GM23248 (cell line): Measurements from ENCODE around the gene GAGE10. TPM values are rescaled to one million over a fixed set of nuclear protein-coding genes. Genes with fewer than 3 reads are reported as not detected.
"Not testable (repeated sequence)": the region's sequence is repeated elsewhere in the genome, so short reads cannot be mapped to it uniquely, and the experiment has no call there.

Source experiments
- DNase-seq: peaks from one replicate; pipeline ENCODE4 v3.0.0-alpha.2; 2015
- H2AFZ ChIP-seq: fragments of 200-600 bp; sonication (generic); 2 replicates; pipeline ENCODE4 v1.6.1; 2016; ENCODE audit warnings: antibody characterized with exemption
- H3F3A ChIP-seq: fragments of 200-600 bp; sonication (generic); 2 replicates; pipeline ENCODE4 v1.6.1; 2016; ENCODE audit warnings: mild to moderate bottlenecking, antibody characterized with exemption, mixed run types; ENCODE audit not compliant: insufficient read depth
- H3K27ac ChIP-seq: fragments of 200-600 bp; sonication (generic); 2 replicates; pipeline ENCODE4 v1.5.1; 2016; ENCODE audit warnings: mild to moderate bottlenecking
- H3K27me3 ChIP-seq: fragments of 200-600 bp; sonication (generic); replicated peaks from 2 replicates; pipeline ENCODE4 v1.6.1; 2016; ENCODE audit warnings: mild to moderate bottlenecking; ENCODE audit not compliant: insufficient read depth
- H3K36me3 ChIP-seq: fragments of 200-600 bp; sonication (generic); 2 replicates; pipeline ENCODE4 v1.6.1; 2016; ENCODE audit warnings: low read depth, mild to moderate bottlenecking
- H3K4me1 ChIP-seq: fragments of 200-600 bp; sonication (generic); 2 replicates; pipeline ENCODE4 v1.6.1; 2016; ENCODE audit warnings: mild to moderate bottlenecking; ENCODE audit not compliant: insufficient read depth
- H3K4me2 ChIP-seq: fragments of 200-600 bp; sonication (generic); one replicate; pipeline ENCODE4 v1.6.1; 2016; ENCODE audit warnings: mild to moderate bottlenecking; ENCODE audit not compliant: unreplicated experiment
- H3K4me3 ChIP-seq: fragments of 200-600 bp; sonication (generic); 2 replicates; pipeline ENCODE4 v1.5.1; 2016; ENCODE audit warnings: mild to moderate bottlenecking
- H3K79me2 ChIP-seq: fragments of 200-600 bp; sonication (generic); 2 replicates; pipeline ENCODE4 v1.6.1; 2016; ENCODE audit warnings: mild to moderate bottlenecking; ENCODE audit not compliant: insufficient read depth
- H3K9ac ChIP-seq: fragments of 200-600 bp; sonication (generic); 2 replicates; pipeline ENCODE4 v1.6.1; 2016; ENCODE audit warnings: mild to moderate bottlenecking
- H3K9me2 ChIP-seq: fragments of 200-600 bp; sonication (generic); 2 replicates; pipeline ENCODE4 v1.6.1; 2016; ENCODE audit warnings: mixed run types, mild to moderate bottlenecking, moderate library complexity; ENCODE audit not compliant: insufficient read depth
- H3K9me3 ChIP-seq: fragments of 200-600 bp; sonication (generic); one replicate; pipeline ENCODE4 v1.6.1; 2017; ENCODE audit warnings: low read depth
- H4K20me1 ChIP-seq: fragments of 200-600 bp; sonication (generic); 2 replicates; pipeline ENCODE4 v1.6.0; 2016; ENCODE audit not compliant: insufficient read depth
- EZH2 ChIP-seq: fragments of 200-600 bp; sonication (generic); IDR thresholded peaks from 2 replicates; pipeline ENCODE4 v1.6.1; 2018; ENCODE audit warnings: antibody characterized with exemption, mild to moderate bottlenecking; ENCODE audit not compliant: insufficient read depth, poor library complexity, severe bottlenecking
- EZH2phosphoT487 ChIP-seq: fragments of 200-600 bp; sonication (generic); IDR thresholded peaks from 2 replicates; pipeline ENCODE4 v1.6.1; 2018; ENCODE audit warnings: antibody characterized with exemption, moderate library complexity, mild to moderate bottlenecking, low read depth; ENCODE audit not compliant: insufficient read depth
- WGBS, 2 experiments: methylation state at CpG; one replicate each; pipeline ENCODE4 v1.1.6; 2015 to 2017; ENCODE audit warnings: low lambda C conversion rate in 2 of 2, low coverage in 1 of 2; ENCODE audit errors: missing lambda C conversion rate in 2 of 2; 5-methylcytosine and 5-hydroxymethylcytosine counted together
- in situ Hi-C: fragments of 300-500 bp; cut with MboI; formaldehyde crosslinking; loops from 2 replicates; pipeline ENCODE4 v1.15.0; 2020
- polyA plus RNA-seq: library from polyadenylated mRNA; unstranded; fragments of >200 nt; fragmentation: Nextera tagmentation; extraction: Ambion mirVana; gene quantifications from 2 replicates; pipeline ENCODE4 v1.2.1, GENCODE V29; 2016
- total RNA-seq: library from RNA; depleted of rRNA; stranded (reverse); fragments of >200 nt; shearing (Covaris generic); gene quantifications from 2 replicates; pipeline ENCODE4 v1.2.3, GENCODE V29; 2014

GAGE10 gene
- total and polyA plus RNA-seq, 2 experiments from 2014 or later = not detected

GRCh38 chrX:49292400-49293362 is 10.8 kb upstream of the GAGE10 start:
- WGBS, 2 experiments = 46 to 57% methylated on average over 14 to 15 of the region's 17 CpGs
- no peaks in the 10 kb centered on the region for H3K9me3 ChIP-seq
- no peak overlapping the region for H3K4me2 ChIP-seq
- no peaks in the 10 kb centered on the region for H3K9me2 ChIP-seq
- H3K27ac ChIP-seq = no peak overlapping the region
- no peaks in the 10 kb centered on the region for H4K20me1 ChIP-seq
- H3K4me3 ChIP-seq = no peak overlapping the region
- H3K4me1 ChIP-seq = no peaks in the 10 kb centered on the region
- no peak overlapping the region for H3K9ac ChIP-seq
- no peak for TF ChIP-seq EZH2
- no peak for TF ChIP-seq EZH2phosphoT487
- H3K36me3 ChIP-seq = no peaks in the 10 kb centered on the region
- in situ Hi-C loops = no loop called here
- DNase-seq = no peak
- H2AFZ ChIP-seq = no peak overlapping the region
- H3K27me3 ChIP-seq = no peaks in the 10 kb centered on the region
- no peaks in the 10 kb centered on the region for H3F3A ChIP-seq
- no peaks in the 10 kb centered on the region for H3K79me2 ChIP-seq

GRCh38 chrX:49299293-49299692 is 4.2 kb upstream of the GAGE10 start:
- H3K27ac ChIP-seq, H3K4me3 ChIP-seq, in situ Hi-C loops, H3K36me3 ChIP-seq, H3K9me2 ChIP-seq, H3K4me2 ChIP-seq, H3K9ac ChIP-seq, DNase-seq, H3K4me1 ChIP-seq, H4K20me1 ChIP-seq, H3K27me3 ChIP-seq, H2AFZ ChIP-seq, H3K9me3 ChIP-seq, H3F3A ChIP-seq, H3K79me2 ChIP-seq: not testable (repeated sequence)
- 82 to 100% methylated on average over 2 to 3 of the region's 5 CpGs for WGBS, 2 experiments

GRCh38 chrX:49300703-49301102 is 2.7 kb upstream of the GAGE10 start:
- Histone ChIP-seq H3K9me2 (no peaks in the 10 kb centered on the region), H3K9ac (no peak overlapping the region), H3K79me2 (no peaks in the 10 kb centered on the region), H4K20me1 (no peaks in the 10 kb centered on the region), H3K4me1 (no peaks in the 10 kb centered on the region), H3K36me3 (no peaks in the 10 kb centered on the region), H3K27me3 (no peaks in the 10 kb centered on the region), H3F3A (no peaks in the 10 kb centered on the region), H2AFZ (no peak overlapping the region), H3K4me3 (no peak overlapping the region), H3K27ac (no peak overlapping the region), H3K4me2 (no peak overlapping the region), H3K9me3 (no peaks in the 10 kb centered on the region)
- in situ Hi-C loops = no loop called here
- WGBS, 2 experiments = 45 to 69% methylated on average over 1 of the region's 1 CpG
- DNase-seq = no peak
- TF ChIP-seq EZH2phosphoT487 (no peak), EZH2 (no peak)

- H3K4me1 ChIP-seq, H3K79me2 ChIP-seq, in situ Hi-C loops, DNase-seq, H3F3A ChIP-seq, H3K9ac ChIP-seq, H3K27ac ChIP-seq, H3K9me2 ChIP-seq, H3K4me3 ChIP-seq, H3K9me3 ChIP-seq, H3K4me2 ChIP-seq, H4K20me1 ChIP-seq, H3K36me3 ChIP-seq, H2AFZ ChIP-seq, H3K27me3 ChIP-seq: not testable (repeated sequence)
- 92 to 97% methylated on average over 2 of the region's 2 CpGs for WGBS, 2 experiments
Observed at GRCh38 chrX:49307775-49308174, 4.3 kb downstream of the GAGE10 start.
